Erythroblast (primary cell): ENCODE measurements around the gene MAN2B1.

ENCODE experiments used
- GATA1 ChIP-seq: IDR thresholded peaks from 2 replicates; pipeline ENCODE4 v1.6.1; 2011; ENCODE audit warnings: low read depth, mild to moderate bottlenecking, control low read depth, low read length, moderate library complexity
- POLR2A ChIP-seq: IDR thresholded peaks from 2 replicates; pipeline ENCODE4 v1.6.1; 2011; ENCODE audit warnings: mild to moderate bottlenecking, low read length

GRCh38 chr19:12623361-12624031 is 43.0 kb downstream of the MAN2B1 start:
- TF ChIP-seq POLR2A (no peak), GATA1 (no peak)
